HG03442 (cell line): Measurements from ENCODE around the gene YIF1A.
"Not testable (repeated sequence)": the region's sequence is repeated elsewhere in the genome, so short reads cannot be mapped to it uniquely, and the experiment has no call there.

Source experiments
- ATAC-seq: cut with Tn5 transposase; IDR thresholded peaks from one replicate; pipeline ENCODE4 v1.9.1; 2021; ENCODE audit warnings: mild to moderate bottlenecking, moderate library complexity; ENCODE audit not compliant: unreplicated experiment

YIF1A gene

GRCh38 chr11:66272596-66272995 is 16.3 kb downstream of the YIF1A start:
- no peak for ATAC-seq

- no peak for ATAC-seq
Observed at GRCh38 chr11:66271816-66272215, 17.1 kb downstream of the YIF1A start.

- ATAC-seq: no peak
Observed at GRCh38 chr11:66268952-66269905, 19.7 kb downstream of the YIF1A start.

GRCh38 chr11:66268244-66268951 is 20.5 kb downstream of the YIF1A start, which contains the start of gene RAB1B:
TSS of gene RAB1B (plus strand) at chr11:66268639. CDS start at chr11:66268680, 41 bp downstream.
- peak; percentile 73 for ATAC-seq

- ATAC-seq: peak; percentile 34
Observed at GRCh38 chr11:66267379-66268243, 21.3 kb downstream of the YIF1A start.

- no peak for ATAC-seq
Observed at GRCh38 chr11:66267039-66267378, 21.9 kb downstream of the YIF1A start.

- ATAC-seq: no peak
Observed at GRCh38 chr11:66266378-66267038, 22.4 kb downstream of the YIF1A start.

- ATAC-seq: no peak
Observed at GRCh38 chr11:66265531-66266377, 23.2 kb downstream of the YIF1A start.

GRCh38 chr11:66264914-66265313 is 24.0 kb downstream of the YIF1A start:
- ATAC-seq: no peak

- ATAC-seq: no peak
Observed at GRCh38 chr11:66264383-66264782, 24.6 kb downstream of the YIF1A start.

GRCh38 chr11:66263785-66264184 is 25.2 kb downstream of the YIF1A start:
- no peak for ATAC-seq

GRCh38 chr11:66263231-66263630 is 25.7 kb downstream of the YIF1A start:
- ATAC-seq: no peak

- no peak for ATAC-seq
Observed at GRCh38 chr11:66262696-66263095, 26.2 kb downstream of the YIF1A start.

- no peak for ATAC-seq
Observed at GRCh38 chr11:66262191-66262590, 26.8 kb downstream of the YIF1A start.

- ATAC-seq: no peak
Observed at GRCh38 chr11:66261578-66261977, 27.4 kb downstream of the YIF1A start.

GRCh38 chr11:66259956-66260355 is 29.0 kb downstream of the YIF1A start:
- no peak for ATAC-seq

GRCh38 chr11:66259225-66259624 is 29.7 kb downstream of the YIF1A start:
- no peak for ATAC-seq

- ATAC-seq: no peak
Observed at GRCh38 chr11:66258473-66258893, 30.5 kb downstream of the YIF1A start.

GRCh38 chr11:66253081-66253480 is 35.9 kb downstream of the YIF1A start:
- not testable (repeated sequence) for ATAC-seq

GRCh38 chr11:66251809-66252208 is 37.1 kb downstream of the YIF1A start:
- ATAC-seq: no peak
